ENCODE results near the gene DCUN1D4. TPM values are rescaled to one million over a fixed set of nuclear protein-coding genes. Genes with fewer than 3 reads are reported as not detected.
"Not testable (repeated sequence)": the region's sequence is repeated elsewhere in the genome, so short reads cannot be mapped to it uniquely, and the experiment has no call there.

The DCUN1D4 gene
- total RNA-seq, 6 experiments from 2014 or later = 41.0 to 55.1 (median 47.1) TPM

DNA sequence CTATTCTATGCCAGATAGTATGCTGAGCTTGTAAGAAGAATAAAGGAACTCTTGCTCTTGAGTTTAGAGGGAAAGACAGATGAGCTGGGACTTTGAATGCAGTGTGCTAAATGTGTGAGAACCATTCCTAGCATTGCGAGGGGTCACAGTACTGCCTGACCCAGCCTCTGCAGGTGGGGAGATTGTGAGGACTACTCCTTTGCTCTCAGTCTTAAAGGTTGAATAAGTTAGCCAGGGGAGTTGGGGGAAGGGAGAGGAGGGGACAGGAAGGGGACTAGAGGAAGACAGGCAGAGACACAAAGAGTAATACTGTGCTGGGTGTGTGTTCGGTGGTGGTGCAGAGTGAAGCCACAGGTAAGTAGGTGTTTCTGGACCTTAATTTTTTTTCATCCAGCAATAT, 41.7 kb downstream of the DCUN1D4 start:
- H3K4me1 Mint-ChIP-seq (ENCODE audit: low read depth) = no peaks in the 10 kb centered on the region
- no peaks in the 10 kb centered on the region for H3K9me3 Mint-ChIP-seq
- TF ChIP-seq, protein P1, sequence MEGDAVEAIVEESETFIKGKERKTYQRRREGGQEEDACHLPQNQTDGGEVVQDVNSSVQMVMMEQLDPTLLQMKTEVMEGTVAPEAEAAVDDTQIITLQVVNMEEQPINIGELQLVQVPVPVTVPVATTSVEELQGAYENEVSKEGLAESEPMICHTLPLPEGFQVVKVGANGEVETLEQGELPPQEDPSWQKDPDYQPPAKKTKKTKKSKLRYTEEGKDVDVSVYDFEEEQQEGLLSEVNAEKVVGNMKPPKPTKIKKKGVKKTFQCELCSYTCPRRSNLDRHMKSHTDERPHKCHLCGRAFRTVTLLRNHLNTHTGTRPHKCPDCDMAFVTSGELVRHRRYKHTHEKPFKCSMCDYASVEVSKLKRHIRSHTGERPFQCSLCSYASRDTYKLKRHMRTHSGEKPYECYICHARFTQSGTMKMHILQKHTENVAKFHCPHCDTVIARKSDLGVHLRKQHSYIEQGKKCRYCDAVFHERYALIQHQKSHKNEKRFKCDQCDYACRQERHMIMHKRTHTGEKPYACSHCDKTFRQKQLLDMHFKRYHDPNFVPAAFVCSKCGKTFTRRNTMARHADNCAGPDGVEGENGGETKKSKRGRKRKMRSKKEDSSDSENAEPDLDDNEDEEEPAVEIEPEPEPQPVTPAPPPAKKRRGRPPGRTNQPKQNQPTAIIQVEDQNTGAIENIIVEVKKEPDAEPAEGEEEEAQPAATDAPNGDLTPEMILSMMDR (IDR thresholded peaks at IDR 0.05) = no peak
- peaks cover 7% of the 10 kb centered on the region; the same call in 1 of the 2 replicates for H3K36me3 Mint-ChIP-seq (ENCODE audit: low read depth)
- no peak for DNase-seq
- no peak overlapping the region for H3K27ac Mint-ChIP-seq
- no peak overlapping the region for H3K4me3 Mint-ChIP-seq
- peaks cover 2% of the 10 kb centered on the region for H3K27me3 Mint-ChIP-seq (ENCODE audit: insufficient read depth)

DNA sequence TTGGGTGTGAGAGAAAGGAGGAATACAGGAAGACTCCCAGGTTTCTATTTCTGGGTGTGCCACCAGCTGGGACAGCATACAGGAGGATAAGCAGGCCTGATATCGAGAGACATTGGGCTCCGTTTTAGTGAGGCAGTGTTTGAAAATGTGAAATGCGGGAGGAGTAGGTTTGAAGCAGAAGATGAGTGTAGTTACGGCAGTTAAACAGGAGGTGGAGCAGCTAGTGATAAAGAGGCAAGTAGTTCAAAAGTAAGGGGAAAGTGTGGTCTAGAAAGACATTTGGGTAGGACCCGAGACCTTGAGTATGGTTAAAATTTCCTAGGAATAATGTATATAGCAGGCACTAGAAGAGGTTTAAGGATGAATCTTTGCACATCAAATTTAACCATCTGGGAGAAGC, 42.4 kb downstream of the DCUN1D4 start:
- Mint-ChIP-seq H3K4me3 (no peak overlapping the region), H3K4me1 (ENCODE audit: low read depth) (no peaks in the 10 kb centered on the region), H3K27me3 (ENCODE audit: insufficient read depth) (peaks cover 2% of the 10 kb centered on the region), H3K9me3 (no peaks in the 10 kb centered on the region), H3K27ac (no peak overlapping the region), H3K36me3 (ENCODE audit: low read depth) (peaks cover 7% of the 10 kb centered on the region; the same call in 1 of the 2 replicates)
- DNase-seq = no peak
- TF ChIP-seq, protein P1 (IDR thresholded peaks at IDR 0.05) = peak; percentile 73

DNA sequence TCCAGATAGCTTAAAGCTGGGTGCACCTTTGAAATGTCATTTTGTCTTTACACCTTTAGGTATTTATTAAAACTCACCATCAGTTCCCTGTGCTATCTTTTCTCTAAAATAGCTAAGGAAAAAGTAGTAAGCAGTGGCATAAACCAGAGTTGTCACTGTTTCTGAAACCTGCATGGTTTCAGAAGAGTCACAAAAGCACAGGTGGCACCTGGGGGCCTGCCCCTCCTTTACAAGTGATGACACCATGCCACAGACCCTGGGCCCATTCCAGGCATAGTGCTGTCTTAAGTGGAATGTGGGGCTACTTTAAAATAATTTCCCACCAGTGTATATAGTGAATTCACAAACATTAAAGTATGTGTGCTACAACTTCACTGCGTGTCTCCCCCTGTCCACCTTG, 47.8 kb downstream of the DCUN1D4 start:
- TF ChIP-seq, protein P1 (IDR thresholded peaks at IDR 0.05) = no peak
- Mint-ChIP-seq H3K4me1 (ENCODE audit: low read depth) (peaks cover 19% of the 10 kb centered on the region), H3K9me3 (no peaks in the 10 kb centered on the region), H3K27me3 (ENCODE audit: insufficient read depth) (no peaks in the 10 kb centered on the region), H3K27ac (no peak overlapping the region), H3K36me3 (ENCODE audit: low read depth) (peaks cover 8% of the 10 kb centered on the region; the same call in 1 of the 2 replicates), H3K4me3 (no peak overlapping the region)
- no peak for DNase-seq

DNA sequence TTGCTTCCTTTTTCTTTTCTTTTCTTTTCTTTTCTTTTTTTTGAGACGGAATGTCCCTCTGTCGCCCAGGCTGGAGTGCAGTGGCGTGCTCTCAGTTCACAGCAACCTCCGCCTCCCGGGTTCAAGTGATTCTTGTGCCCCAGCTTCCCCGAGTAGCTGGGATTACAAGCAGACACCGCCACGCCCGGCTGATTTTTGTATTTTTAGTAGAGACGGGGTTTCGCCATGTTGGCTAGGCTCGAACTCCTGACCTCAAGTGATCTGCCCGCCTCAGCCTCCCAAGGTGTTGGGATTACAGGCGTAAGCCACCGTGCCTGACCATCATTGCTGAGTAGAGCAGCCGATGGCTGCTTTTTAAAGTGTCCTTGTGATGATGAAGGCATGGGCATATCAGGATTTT, 50.4 kb downstream of the DCUN1D4 start:
- H3K27me3 Mint-ChIP-seq (ENCODE audit: insufficient read depth); H3K4me3 Mint-ChIP-seq; H3K27ac Mint-ChIP-seq; DNase-seq; H3K9me3 Mint-ChIP-seq: not testable (repeated sequence)
- Mint-ChIP-seq H3K36me3 (ENCODE audit: low read depth) (peaks cover 21% of the 10 kb centered on the region; the same call in 1 of the 2 replicates), H3K4me1 (ENCODE audit: low read depth) (peaks cover 32% of the 10 kb centered on the region)

DNA sequence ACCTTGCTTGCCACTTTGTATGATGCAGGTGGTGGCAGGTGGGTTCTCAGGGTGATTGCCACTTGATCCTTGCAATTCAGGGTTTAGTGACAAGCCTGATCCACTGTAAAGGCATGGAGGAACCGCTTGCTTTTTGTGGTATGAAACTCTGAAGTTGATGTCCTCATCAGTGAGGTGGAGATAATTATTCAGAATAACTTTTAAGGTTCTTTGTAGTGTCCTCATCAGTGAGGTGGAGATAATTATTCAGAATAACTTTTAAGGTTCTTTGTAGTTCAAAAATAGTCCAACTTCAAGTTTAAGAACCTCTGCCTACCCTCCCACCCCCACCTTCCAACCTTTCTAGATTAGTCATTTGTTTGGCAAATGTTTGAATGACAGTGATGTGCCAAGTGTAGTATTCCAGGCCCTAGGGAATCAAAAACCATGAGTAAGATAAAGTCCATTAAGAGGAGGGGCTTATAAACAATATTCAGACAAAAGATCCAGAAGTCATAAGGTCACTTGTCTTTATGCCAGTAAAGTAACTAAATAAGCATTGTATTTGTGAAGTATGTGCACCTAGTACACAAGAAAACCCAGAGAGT, 51.2 kb downstream of the DCUN1D4 start:
- Mint-ChIP-seq H3K4me3 (peak overlapping the region; percentile 15; the same call in 1 of the 2 replicates), H3K36me3 (ENCODE audit: low read depth) (peaks cover 22% of the 10 kb centered on the region; the same call in 1 of the 2 replicates), H3K27ac (peak overlapping the region; percentile 59), H3K27me3 (ENCODE audit: insufficient read depth) (no peaks in the 10 kb centered on the region), H3K9me3 (no peaks in the 10 kb centered on the region), H3K4me1 (ENCODE audit: low read depth) (peaks cover 32% of the 10 kb centered on the region)
- TF ChIP-seq, protein P1 (IDR thresholded peaks at IDR 0.05) = no peak
- DNase-seq = peak; percentile 9

DNA sequence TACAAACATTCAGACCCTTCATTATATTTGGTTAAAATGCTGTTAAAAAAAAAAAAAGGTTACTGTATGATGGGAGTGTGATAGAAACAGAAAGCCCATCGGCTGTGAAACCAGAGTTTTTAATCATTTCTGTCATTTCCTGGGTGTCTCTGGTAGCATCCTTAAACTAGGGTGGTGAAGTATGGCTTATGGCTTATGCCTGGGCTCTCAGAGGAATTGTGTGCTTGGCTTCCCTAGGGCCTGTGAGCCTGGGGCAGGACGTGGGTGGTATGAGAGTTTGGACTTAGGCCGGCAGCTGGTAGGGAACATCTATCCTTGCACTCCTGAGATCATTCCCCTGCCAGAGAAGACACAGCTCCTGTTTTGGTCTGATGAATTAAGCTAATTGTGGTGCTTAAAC, 52.2 kb downstream of the DCUN1D4 start:
- Mint-ChIP-seq H3K4me3 (no peak overlapping the region), H3K27me3 (ENCODE audit: insufficient read depth) (no peaks in the 10 kb centered on the region), H3K27ac (peak overlapping the region; percentile 83), H3K9me3 (no peaks in the 10 kb centered on the region), H3K4me1 (ENCODE audit: low read depth) (peaks cover 32% of the 10 kb centered on the region), H3K36me3 (ENCODE audit: low read depth) (peaks cover 25% of the 10 kb centered on the region; the same call in 1 of the 2 replicates)
- DNase-seq = no peak
- TF ChIP-seq, protein P1 (IDR thresholded peaks at IDR 0.05) = no peak

Measured in HFFc6 (cell line).